Measurements from ENCODE around the gene UTP4. TPM values are rescaled to one million over a fixed set of nuclear protein-coding genes. Genes with fewer than 3 reads are reported as not detected.

UTP4 gene
- total RNA-seq, 1 donor from 2014 or later, result 16.3 TPM

- H3K4me3 ChIP-seq (ENCODE audit: low read depth, low read length), result no peak overlapping the region
- TF ChIP-seq, protein P1, sequence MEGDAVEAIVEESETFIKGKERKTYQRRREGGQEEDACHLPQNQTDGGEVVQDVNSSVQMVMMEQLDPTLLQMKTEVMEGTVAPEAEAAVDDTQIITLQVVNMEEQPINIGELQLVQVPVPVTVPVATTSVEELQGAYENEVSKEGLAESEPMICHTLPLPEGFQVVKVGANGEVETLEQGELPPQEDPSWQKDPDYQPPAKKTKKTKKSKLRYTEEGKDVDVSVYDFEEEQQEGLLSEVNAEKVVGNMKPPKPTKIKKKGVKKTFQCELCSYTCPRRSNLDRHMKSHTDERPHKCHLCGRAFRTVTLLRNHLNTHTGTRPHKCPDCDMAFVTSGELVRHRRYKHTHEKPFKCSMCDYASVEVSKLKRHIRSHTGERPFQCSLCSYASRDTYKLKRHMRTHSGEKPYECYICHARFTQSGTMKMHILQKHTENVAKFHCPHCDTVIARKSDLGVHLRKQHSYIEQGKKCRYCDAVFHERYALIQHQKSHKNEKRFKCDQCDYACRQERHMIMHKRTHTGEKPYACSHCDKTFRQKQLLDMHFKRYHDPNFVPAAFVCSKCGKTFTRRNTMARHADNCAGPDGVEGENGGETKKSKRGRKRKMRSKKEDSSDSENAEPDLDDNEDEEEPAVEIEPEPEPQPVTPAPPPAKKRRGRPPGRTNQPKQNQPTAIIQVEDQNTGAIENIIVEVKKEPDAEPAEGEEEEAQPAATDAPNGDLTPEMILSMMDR (conservative IDR thresholded peaks at IDR 0.05; ENCODE audit: low read depth, low read length), result no peak
- no peak for DNase-seq (ENCODE audit: low read depth)
Measured at GRCh38 chr16:69179328-69180010, 47.0 kb downstream of the UTP4 start.

- TF ChIP-seq, protein P1 (conservative IDR thresholded peaks at IDR 0.05; ENCODE audit: low read depth, low read length), result no peak
- DNase-seq (ENCODE audit: low read depth), result no peak
- no peak overlapping the region for H3K4me3 ChIP-seq (ENCODE audit: low read depth, low read length)
Measured at GRCh38 chr16:69180011-69180338, 47.5 kb downstream of the UTP4 start.

DNA sequence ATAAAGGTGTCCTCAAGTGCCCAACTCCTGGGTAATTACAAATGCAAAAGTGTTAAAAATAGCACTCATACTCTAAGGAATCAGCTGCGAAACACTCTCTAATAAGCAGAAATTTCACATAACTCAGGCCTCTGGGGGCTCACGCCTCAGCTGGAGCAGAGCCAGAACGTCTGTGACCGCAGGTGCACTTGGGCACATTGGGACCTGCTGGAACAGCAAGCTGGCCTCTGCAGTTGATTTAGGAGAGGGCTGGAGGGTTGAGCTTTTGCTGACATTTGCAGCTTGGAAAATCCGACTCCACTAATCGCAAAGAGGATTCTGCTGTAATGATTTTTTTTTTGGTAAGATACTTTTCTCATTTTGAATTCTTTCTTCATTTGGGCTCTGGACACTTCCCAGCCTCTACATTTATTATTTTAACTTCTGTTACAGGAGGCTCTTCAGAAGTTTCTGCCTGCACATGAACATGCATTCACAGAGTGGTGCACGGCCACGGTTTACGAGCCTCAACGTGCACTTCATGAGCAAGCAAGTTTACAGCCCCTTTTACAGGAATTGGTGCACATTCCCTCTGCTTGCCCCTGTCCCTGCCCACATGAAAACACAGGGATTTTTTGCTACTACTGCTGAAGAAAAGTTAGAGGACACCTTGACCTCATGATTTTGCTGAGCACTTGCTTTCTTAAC lies 50.4 kb downstream of the UTP4 start:
- DNase-seq (ENCODE audit: low read depth), result no peak
- TF ChIP-seq, protein P1 (conservative IDR thresholded peaks at IDR 0.05; ENCODE audit: low read depth, low read length), result no peak
- H3K4me3 ChIP-seq (ENCODE audit: low read depth, low read length), result no peak overlapping the region

GRCh38 chr16:69186642-69187445 lies 54.4 kb downstream of the UTP4 start, which contains the start of gene SNTB2:
Gene SNTB2, plus strand, starts transcription at chr16:69187164. Its CDS starts 3 bp downstream, at chr16:69187167.
- peak within 1 kb of the TSS; percentile 77 for H3K4me3 ChIP-seq (ENCODE audit: low read depth, low read length)
- DNase-seq (ENCODE audit: low read depth), result no peak
- TF ChIP-seq, protein P1 (conservative IDR thresholded peaks at IDR 0.05; ENCODE audit: low read depth, low read length), result no peak

DNA sequence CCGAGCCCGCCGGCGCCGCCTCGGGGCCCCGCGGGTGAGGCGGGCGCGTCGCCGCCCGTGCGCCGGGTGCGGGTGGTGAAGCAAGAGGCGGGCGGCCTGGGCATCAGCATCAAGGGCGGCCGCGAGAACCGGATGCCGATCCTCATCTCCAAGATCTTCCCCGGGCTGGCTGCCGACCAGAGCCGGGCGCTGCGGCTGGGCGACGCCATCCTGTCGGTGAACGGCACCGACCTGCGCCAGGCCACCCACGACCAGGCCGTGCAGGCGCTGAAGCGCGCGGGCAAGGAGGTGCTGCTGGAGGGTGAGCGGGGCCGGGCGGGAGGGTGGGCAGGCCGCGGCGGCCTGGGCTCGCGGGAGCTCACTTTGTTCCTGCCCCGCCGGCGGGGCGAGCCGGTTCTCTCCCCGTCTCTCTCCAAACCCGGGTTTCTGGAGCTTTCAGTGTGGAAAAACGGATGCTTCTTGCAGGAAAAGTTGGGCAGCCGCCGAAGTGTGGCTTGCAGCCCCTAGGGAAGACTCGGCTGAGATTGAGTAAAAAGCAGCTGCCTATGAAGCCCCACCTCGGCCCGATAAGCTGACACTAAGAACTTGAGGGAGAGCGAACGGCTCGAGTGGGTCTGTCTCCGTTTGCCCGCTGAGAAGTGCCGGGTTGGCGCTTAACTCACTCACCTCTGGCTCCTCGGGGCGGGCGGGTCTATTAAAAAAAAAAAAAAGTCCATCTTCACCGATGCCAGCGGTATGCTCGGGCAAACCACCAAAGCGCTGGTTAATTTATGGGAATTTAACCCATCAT lies 55.2 kb downstream of the UTP4 start:
- TF ChIP-seq, protein P1 (conservative IDR thresholded peaks at IDR 0.05; ENCODE audit: low read depth, low read length), result no peak
- peak overlapping the region; percentile 77 for H3K4me3 ChIP-seq (ENCODE audit: low read depth, low read length)
- no peak for DNase-seq (ENCODE audit: low read depth)

GRCh38 chr16:69188236-69188549 lies 55.7 kb downstream of the UTP4 start:
- TF ChIP-seq, protein P1 (conservative IDR thresholded peaks at IDR 0.05; ENCODE audit: low read depth, low read length), result no peak
- DNase-seq (ENCODE audit: low read depth), result peak; percentile 72
- peak overlapping the region; percentile 77 for H3K4me3 ChIP-seq (ENCODE audit: low read depth, low read length)
